HG03103 (cell line): ENCODE measurements around the gene UGT1A9.
"Not testable (repeated sequence)": the region's sequence is repeated elsewhere in the genome, so short reads cannot be mapped to it uniquely, and the experiment has no call there.

Source experiments
- ATAC-seq: cut with Tn5 transposase; IDR thresholded peaks from one replicate; pipeline ENCODE4 v1.9.1; 2021; ENCODE audit warnings: low read depth; ENCODE audit not compliant: unreplicated experiment

UGT1A9 gene

DNA sequence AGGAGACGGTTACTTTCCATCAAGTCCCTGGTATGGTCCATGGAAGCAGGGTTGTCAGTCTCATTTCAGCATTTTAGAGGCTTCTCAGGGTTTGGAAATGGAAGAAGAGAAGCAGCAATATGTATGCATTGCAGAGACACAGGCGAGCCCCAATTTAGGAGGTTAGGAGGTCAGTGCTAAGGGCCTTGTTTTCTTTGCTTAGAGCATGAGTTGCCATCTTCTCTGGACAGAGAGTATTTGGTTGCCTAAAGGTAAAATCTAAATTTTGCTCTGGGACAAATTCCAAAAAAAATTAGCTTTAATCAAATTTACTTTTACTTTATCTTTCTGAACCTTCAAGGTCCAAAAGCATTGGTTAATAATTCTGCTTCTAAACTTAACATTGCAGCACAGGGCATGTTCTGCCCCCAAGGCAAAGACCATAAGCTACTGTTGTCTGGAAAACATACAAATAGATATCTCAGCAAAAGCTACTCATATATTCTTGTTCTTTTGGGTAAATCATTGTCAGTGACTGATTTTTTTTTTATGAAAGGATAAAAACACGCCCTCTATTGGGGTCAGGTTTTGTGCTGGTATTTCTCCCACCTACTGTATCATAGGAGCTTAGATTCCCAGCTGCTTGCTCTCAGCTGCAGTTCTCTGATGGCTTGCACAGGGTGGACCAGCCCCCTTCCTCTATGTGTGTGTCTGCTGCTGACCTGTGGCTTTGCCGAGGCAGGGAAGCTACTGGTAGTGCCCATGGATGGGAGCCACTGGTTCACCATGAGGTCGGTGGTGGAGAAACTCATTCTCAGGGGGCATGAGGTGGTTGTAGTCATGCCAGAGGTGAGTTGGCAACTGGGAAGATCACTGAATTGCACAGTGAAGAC is at the start of gene UGT1A9:
Gene UGT1A9 (plus strand): TSS at position 609 of the 872 bp plus-strand sequence. CDS start 37 bp downstream, at position 646.
- no peak for ATAC-seq

DNA sequence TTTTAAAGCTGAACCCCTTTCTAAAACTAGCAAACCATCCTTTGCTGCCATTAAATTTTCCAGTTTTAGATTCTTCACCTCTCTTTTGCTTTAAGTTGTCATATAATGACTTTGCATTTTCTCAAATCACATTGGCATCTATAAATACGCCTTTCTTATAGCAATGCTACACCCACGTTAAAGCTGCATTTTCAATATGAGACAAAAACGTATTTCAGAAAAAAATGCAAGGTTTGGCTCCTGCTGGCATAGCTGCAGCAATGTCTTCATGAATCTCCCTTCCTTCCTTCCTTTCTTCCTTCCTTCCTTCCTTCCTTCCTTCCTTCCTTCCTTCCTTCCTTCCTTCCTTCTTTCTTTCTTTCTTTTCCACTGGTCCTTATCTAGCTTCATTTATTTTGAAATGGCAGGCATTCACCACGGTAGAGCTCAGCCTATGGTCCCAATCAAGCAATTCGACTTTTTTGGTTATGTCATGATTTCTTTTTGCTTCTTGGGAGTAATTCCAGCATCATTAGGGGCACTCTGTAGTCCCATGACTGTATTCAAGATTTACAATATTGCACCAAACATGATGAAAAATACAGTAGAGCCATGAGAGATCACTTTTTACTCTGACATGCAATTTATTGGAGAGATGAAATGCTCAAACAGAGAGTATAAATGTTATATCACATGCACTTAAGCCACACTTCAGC is 44.2 kb upstream of the UGT1A9 start:
- no peak for ATAC-seq

DNA sequence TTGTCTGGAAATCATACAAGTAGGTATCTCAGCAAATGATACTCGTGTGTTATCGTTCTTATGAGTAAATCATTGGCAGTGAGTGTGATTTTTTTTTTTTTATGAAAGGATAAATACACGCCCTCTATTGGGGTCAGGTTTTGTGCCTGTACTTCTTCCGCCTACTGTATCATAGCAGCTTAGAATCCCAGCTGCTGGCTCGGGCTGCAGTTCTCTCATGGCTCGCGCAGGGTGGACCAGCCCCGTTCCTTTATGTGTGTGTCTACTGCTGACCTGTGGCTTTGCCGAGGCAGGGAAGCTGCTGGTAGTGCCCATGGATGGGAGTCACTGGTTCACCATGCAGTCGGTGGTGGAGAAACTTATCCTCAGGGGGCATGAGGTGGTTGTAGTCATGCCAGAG is 35.4 kb upstream of the UGT1A9 start, which contains the start of gene UGT1A10:
Gene UGT1A10 (plus strand): TSS at position 143 of the 400 bp plus-strand sequence. CDS start 75 bp downstream, at position 218.
- not testable (repeated sequence) for ATAC-seq

DNA sequence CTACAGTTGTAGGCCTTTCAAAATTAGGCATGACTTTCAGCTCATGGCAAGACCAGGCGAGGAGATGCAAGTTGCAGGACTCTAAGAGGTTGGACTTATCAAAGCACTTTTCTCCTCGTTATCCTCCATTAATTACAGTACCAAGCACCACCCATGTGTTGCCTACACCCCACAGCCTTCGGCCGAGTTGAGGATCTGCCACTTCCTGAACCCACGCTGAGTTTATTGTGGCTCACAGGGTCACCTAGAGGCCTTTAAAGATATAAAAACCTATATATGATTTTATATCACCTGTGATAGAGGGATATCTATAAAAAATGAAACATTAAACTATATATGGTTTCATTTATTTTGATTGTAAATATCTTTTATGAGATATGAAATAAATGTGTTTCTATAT is 32.9 kb upstream of the UGT1A9 start:
- no peak for ATAC-seq

DNA sequence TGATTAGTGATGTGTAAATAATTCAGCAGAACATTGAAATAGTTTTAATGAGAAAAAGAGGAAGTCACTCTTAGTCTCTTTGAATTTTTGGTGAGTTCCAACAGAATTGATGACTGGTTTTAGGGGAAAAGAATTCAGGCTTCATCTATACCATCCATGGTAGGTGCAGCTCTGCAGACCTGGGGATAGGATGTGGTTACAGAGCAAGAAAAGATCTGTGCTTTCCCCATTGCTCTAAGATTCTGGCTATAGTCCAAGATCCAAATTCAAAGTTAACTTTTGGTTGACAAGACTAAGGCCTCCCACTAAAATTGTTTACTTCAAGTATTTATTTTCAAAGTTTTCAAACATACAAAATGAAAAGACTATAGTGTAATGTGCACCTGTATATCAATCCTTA is 31.8 kb upstream of the UGT1A9 start:
- ATAC-seq, result no peak

DNA sequence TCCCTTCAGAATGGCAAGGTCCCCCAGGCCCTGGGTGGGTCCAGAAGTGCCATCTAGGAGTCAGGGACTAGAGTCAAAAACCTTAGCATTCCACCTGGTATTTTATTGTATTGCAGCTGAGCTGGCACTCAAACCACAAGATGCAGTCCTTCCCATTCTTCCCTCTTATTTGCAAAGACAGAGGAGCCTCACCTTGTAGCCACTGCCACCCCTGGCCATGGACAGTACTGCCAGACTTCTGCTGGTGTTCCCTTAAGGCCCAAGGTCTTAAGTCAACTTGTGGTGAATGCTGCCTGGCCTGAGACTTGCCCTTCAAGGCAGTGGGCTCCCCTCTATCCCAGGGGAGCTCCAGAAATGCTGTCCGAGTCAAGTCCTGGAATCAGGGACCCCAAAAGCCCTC is 28.6 kb upstream of the UGT1A9 start:
- no peak for ATAC-seq

DNA sequence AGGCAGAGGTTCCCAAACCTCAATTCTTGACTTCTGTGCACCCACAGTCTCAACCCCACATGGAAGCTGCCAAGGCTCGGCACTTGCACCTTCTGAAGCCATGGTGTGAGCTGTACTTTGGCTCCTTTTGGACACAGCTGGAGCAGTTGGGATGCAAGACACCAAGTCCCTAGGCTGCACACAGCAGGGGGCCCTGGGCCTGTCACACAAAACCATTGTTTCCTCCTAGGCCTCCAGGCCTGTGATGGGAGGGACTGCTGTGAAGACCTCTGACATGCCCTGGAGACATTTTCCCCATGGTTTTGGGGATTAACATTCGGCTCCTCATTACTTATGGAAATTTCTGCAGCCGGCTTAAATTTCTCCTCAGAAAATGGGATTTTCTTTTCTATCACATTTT is 25.7 kb upstream of the UGT1A9 start:
- ATAC-seq, result not testable (repeated sequence)

DNA sequence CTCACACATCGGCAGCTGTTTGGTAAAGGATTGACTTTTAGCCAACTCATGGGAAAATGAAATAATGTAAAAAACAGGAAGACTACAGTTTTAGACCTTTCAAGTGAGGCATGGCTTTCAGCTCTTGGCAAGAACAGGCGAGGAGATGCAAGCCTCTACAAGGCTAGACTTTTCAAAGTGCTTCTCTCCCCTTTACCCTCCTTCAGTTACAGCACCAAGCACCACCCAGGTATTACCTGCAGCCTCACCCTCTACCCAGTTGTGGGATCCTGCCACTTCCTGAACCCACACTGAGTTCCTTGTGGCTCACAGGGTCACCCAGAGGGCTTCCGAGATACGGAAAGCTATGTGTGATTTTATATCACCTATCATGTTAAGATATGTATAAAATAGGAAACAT is 20.7 kb upstream of the UGT1A9 start:
- no peak for ATAC-seq

DNA sequence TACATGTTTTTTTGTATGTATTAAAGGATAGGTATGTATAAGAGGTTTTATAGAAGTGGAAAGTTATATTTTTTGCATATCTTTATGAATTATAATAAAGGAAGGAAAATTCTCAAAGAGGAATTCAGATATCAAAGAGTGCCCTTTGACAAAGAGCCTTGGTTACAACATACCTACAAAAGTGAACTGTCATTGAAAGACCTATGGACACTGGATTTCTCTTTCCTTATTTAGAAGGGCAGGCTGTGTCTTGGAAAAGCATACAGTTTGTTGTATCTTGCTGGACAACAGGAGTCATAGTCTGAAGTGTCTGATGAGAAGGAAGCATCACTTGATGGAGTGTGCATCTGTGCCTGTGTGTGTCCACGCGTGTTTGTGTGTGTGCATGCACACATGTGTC is 20.3 kb upstream of the UGT1A9 start:
- ATAC-seq, result no peak

DNA sequence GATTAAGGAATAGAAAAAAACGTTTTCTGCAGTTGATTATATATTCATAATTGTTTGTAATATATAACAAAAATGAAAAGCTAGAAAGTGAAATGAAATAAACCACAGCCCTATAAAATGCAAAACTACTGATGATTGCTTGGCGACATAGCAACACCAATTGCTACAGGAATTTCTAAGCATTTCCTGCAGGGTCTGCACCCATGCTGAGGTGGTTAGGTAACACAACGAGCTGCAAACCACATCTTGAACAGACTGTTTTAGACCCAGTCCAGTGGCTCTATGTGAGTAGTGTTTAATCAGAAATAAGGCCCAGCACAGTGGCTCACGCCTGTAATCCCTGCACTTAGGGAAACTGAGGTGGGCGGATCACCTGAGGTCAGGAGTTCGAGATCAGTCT is 17.2 kb upstream of the UGT1A9 start:
- ATAC-seq, result no peak

DNA sequence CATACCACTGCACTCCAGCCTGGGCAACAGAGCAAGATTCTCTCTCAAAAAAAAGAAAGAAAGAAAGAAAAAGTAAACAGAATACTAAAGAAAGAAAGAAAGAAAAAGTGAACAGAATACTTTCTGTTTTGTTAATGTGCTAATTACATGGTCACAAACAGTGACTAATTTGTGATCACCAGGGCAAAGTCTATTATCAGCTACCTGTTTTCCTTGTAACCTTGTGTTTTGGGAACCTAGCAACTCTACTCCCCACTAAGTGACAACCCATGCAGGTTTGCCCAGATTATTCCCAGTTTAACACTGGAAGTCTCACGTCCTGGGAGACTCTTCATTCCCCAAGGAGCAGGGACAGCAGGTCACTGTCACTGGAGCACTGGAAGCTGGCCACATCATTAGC is 16.7 kb upstream of the UGT1A9 start:
- no peak for ATAC-seq

DNA sequence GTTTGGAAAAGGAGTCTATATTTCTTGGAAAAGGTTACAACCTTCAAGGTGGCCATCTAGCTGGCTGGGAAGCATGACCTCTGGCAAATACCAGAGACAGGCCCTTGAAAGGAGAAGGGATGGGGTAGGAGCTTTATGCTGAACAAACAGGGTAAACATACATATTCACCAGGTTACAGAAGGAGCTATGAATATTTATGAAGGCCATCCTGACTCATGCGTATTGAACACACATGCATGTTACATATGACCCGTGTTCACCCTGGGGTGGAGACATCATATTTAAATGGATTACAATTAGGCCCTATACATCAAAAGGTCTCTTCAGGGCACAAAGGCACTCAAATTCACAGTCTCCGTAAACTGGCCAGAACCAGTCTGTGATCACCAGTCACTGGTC is 15.8 kb upstream of the UGT1A9 start:
- ATAC-seq, result not testable (repeated sequence)

DNA sequence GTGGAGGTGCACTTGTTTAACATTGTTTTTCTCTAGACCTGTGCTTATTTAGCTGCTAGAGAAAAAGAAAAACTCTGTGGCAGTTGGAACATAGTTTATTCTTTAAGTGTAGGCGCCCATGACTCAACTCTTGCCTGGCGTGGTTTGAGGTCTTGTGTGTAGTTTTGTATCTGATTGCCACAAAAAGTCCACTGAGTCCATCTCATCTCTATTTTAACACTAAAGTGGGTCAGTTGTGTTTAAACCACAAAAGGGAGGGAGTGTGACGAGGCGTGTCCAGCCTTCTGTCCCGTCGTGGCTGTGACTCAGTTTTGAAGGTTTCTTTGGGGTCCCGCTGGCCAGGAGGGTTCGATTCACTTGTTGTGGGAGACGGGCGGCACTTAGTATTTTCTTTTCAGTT is 15.3 kb upstream of the UGT1A9 start:
- no peak for ATAC-seq

DNA sequence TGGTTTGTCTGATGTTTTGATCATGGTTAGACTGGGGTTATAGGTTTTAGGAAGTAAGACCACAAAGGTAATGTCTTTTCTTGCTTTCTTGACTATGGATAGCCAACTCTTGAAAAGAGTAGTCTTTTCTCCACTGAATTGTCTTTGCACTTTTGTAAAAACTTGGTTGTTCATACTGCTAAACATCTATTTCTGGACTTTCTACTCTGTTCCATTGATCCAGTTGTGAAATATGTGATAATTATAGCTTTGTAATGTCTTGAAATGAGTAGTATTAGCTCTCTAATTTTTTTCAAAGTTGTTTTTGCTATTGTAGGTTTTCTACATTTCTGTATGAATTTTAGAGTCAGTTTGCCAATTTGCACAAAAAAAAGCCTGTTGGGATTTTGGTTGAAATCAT is 13.1 kb upstream of the UGT1A9 start:
- no peak for ATAC-seq

DNA sequence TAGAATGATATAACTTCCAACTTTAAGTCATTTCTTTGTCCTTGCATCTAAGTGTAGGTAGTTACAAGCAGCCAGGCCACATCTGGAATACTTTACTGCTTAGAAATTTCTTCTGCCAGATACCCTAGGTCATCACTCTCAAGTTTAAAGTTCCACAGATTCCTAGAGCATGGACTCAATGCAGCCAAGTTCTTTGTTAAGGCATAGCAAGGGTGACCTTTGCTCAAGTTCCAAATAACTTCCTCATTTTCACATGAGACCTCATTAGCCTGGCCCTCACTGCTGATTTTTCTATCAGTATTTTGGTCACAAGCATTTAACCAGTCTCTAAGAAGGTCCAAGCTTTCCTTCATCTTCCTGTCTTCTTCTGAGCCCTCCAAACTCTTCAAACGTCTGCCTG is 7.8 kb upstream of the UGT1A9 start:
- ATAC-seq, result no peak

DNA sequence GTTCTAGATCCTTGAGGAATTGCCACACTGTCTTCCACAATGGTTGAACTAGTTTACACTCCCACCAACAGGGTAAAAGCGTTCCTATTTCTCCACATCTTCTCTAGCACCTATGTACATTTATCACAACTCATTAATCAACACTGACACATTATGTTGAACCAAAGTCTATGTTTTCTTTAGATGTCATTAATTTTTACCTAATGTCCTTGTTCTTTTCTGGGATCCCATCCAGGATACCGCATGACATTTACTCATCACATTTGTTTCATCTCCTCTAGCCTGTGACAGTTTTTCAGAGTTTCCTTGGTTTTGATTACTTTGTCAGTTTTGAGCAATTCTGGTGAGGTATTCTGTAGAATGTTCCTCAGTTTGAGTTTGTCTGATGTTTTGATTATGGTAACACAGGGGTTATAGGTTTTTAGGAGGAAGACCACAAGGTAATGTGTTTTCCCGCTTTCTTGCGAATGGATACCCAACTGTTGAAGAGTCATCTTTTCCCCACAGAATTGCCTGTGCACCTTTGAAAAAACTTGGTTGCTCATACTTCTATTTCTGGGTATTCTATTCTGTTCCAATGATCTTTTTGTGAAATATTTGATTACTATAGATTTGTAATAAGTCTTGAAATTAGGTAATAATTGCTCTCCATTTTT is 3.0 kb upstream of the UGT1A9 start:
- ATAC-seq, result no peak

DNA sequence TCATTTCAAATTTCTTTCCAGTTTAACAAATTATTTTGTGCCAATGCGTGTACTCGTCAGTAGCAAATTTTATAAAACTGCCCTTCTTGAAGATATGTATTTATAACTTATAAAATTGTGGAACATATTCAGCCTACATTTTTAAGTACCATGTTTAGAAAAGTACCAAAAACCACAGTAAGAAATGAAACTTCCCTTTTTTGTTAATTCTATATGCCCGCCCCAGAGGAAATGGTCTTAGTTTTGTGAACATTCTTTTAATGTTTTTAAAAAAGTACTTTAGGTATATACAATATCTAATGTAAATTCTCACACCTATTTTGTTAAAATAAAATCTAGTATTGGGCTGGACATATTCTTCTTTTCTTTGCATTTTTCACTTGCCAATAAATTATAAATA is 1.2 kb downstream of the UGT1A9 start:
- no peak for ATAC-seq

DNA sequence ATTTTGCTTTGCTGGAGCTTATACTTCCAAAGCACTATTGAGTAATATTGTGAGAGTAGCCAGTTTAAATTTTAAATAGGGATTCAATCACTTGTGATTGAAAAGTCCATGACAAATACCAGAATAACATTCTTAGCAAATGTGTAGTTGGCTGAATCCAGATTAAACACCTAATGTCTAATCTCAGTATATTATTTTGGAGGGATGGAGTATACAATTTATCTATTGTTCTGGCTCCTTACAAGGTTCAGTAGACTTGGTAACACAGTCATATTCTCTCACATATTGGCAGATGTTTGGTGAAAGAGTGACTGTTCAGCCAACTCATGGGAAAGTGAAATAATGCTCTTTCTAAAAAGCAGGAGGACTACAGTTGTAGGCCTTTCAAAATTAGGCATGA is 2.2 kb downstream of the UGT1A9 start:
- ATAC-seq, result no peak

DNA sequence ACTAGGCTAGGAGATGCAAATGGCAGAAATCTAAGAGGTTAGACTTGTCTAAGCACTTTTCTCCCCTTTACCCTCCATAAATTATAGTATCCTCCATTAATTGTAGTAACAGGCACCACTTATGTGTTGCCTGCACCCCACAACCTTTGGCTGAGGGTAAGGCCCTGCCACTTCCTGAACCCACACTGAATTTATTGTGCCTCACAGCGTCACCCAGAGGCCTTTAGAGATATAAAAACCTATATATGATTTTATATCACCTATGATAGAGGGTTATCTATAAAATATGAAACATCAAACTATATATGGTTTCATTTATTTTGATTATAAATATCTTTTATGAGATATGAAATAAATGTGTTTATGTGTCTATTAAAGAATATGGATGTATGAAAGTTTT is 2.6 kb downstream of the UGT1A9 start:
- ATAC-seq, result no peak

DNA sequence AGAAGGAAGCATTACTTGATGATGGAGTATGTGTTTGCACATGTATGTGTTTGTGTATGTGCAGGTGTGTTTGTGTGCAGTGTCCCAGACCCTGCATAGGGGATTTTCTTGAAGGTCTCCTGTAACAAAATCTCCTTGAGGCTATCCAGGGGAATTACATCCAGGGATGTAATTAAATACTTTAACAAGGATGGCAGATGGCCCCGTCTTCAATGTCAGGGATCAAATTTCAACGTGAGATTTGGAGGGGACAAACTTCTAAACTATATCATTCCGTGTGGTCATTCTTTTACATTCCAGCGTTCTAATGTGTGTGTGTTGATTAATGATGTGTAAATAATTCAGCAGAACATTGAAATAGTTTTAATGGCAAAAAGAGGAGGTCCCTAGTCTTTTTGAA is 3.3 kb downstream of the UGT1A9 start:
- no peak for ATAC-seq

DNA sequence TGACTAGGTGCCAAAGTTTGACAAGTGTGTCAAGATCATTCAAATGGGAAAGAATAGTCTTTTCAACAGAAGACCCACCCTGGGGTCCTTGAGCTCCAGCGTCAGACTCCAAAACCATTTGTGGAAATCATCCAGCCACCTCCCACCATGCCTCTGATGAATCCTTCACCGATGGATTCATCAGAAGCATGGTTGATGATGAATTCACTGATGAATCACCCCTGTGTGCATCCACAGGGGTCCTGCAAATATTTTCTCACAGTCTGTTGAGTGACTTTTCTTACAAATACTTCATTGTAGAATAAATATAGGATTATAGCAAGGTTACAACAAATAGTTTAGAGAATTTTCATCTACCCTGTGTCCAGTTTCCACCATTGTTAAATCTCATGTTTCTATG is 4.3 kb downstream of the UGT1A9 start:
- ATAC-seq, result no peak
